SK-N-MC (cell line): ENCODE measurements around the gene SHC4.

Experiments used
- EZH2 ChIP-seq: fragments of 200-600 bp; sonication (generic); IDR thresholded peaks from one replicate; pipeline ENCODE4 v1.6.1; 2017; ENCODE audit warnings: antibody characterized with exemption
- POLR2AphosphoS5 ChIP-seq: IDR thresholded peaks from 2 replicates; pipeline ENCODE4 v1.6.1; 2012; ENCODE audit warnings: mild to moderate bottlenecking, low read depth, low read length, borderline replicate concordance

DNA sequence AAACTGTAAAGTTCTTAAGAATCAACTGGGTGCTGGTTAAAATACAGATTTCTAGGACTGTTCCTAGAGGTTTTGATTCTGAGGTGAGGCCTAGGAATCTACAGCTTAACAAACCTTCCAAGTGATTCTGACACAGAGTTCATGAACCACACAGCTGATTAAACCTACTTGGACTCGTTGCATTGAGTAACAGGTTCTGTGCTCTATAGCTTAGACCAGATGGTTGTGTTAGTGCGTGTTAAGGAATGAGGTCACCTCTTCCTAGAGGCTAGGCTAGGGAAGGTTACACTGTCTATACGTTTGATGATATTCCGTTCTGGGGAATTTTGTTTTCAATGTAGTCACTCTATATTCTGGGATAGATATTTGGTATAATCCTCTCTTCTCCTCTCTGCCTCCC lies 63.9 kb downstream of the SHC4 start:
- TF ChIP-seq POLR2AphosphoS5 (no peak), EZH2 (no peak)
